GM18498 (cell line): ENCODE data around the gene KCNK13.
"Not testable (repeated sequence)": the region's sequence is repeated elsewhere in the genome, so short reads cannot be mapped to it uniquely, and the experiment has no call there.

ENCODE experiments used
- ATAC-seq: cut with Tn5 transposase; IDR thresholded peaks from one replicate; pipeline ENCODE4 v1.9.1; 2021; ENCODE audit warnings: mild to moderate bottlenecking, moderate library complexity; ENCODE audit not compliant: unreplicated experiment

The KCNK13 gene

DNA sequence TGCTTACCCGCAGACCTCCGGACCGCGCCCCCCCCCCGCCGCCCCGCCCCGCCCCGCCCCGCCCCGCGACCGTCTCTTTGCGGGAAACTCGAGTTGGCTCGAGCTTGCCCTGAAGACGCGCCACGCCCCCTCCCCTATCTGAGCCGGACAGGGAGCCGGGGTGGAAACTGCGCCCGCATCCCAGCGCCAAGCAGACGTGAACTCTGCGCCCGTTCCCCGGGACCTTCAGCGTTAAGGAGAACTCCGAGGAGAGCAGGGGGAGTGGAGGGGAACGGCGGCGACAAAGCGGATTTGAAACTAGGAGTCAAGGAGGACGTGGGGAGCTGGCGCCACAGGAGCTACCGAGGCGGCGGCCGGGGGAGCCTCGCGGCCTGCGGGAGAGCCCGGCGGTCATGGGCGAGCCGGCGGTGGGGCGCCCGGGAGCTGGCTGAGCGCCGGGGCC lies at the start of gene KCNK13:
Gene KCNK13, plus strand, starts transcription at position 310 of the 442 bp plus-strand sequence. CDS start 212 bp downstream, outside the sequence.
- ATAC-seq, result no peak

DNA sequence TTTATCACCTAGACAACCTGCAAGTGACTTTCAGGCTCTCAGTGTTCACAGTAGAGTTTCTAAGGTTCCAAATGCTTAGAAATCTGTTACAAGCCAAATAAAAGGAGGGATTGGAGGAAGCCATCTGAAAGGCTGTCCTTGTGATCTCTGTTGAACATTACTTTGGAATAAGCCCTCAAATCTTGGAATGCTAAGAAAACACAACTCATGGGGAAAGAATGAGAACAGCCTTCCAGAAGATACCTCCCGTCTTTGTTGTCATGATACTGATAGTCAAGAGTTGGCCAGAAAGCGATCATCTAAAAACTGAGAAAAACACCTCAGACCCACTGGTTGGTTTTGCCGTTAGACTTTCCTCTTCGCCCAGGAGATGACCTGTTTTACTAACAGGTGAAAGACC lies 44.4 kb upstream of the KCNK13 start:
- ATAC-seq, result no peak

DNA sequence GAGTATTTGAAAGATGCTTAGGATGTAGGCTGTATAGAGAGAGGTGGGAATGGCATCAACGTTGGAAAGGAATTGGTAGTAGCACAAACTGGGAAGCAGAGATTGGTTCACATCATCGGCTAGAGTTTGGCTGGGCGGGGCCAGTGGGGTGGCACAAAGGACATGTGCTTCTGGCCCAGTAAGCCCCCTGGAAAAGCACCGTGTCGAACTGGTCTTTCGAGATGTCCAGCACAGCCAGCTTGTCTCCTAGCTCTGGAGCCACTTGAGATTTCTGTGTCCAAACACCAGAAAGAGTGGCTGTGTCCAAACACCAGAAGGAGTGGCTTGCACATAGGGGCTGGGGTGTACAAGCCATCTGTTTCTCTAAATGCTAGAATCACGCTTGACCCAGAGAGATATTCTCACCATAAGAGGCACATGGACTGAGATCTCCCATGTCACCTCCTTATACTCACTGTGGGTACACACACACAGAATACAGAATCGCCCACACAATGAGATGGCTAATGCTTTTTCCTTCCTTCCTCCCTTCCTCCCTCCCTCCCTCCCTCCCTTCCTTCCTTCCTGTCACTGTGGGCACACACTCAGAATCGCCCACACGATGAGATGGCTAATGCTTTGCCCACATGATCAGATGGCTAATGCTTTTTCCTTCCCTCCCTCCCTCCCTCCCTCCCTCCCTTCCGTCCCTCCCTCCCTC lies 41.8 kb upstream of the KCNK13 start:
- no peak for ATAC-seq

DNA sequence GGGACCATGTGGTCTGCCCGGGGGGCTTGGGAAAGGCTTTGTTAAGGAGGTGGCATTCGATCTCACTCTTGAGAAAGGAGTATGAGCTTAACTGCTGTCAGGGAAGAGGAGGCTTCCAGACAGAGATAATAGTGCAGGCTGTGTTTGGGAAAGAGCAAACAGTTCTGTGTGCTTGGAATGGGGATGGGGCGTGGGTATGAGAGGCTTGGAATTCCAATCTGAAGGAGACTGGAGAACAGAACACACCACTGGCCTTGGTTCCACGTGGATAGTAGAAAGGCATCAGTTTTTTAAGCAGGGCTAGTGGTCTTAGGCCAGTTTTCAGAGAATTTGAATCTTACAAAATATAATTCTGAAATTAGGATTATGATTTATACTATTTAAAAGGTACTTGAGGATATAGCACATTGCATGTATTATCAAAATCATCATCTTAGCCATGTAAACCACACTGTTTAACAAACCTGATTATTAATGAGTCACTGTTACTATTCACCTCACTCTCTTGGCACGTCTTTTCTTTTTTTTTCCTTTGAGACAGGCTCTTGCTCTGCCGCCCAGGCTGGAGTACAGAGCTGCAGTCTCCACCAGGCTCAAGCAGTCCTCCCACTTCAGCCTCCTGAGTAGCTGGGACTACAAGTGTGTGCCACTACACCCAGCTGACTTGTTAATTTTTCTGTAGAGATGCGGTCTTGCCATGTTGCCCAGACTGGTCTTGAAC lies 38.5 kb upstream of the KCNK13 start:
- no peak for ATAC-seq

DNA sequence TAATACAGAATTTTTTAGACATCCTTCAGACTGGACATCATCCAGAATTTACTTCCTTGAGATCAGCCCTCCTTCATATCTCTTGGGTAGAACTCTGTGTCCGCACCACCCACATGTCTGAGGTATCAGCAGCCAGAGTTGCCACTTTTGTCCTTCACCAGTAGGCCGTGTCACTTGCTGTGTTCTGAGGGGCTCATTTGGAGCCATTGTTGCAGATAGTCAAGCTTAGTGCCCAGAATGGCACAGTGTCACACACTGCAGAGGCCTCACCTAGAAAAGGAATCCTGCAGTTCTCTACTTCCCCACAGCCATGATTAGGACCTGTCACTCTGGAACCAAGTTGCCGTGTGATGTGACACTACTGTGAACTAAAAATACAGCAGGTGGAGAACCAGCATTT lies 36.9 kb upstream of the KCNK13 start:
- ATAC-seq, result no peak

DNA sequence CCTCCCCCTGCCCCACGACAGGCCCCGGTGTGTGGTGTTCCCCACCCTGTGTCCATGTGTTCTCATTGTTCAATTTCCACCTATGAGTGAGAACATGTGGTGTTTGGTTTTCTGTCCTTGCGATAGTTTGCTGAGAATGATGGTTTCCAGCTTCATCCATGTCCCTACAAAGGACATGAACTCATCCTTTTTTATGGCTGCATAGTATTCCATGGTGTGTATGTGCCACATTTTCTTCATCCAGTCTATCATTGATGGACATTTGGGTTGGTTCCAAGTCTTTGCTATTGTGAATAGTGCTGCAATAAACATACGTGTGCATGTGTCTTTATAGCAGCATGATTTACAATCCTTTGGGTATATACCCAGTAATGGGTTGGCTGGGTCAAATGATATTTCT lies 35.2 kb upstream of the KCNK13 start:
- ATAC-seq, result not testable (repeated sequence)

DNA sequence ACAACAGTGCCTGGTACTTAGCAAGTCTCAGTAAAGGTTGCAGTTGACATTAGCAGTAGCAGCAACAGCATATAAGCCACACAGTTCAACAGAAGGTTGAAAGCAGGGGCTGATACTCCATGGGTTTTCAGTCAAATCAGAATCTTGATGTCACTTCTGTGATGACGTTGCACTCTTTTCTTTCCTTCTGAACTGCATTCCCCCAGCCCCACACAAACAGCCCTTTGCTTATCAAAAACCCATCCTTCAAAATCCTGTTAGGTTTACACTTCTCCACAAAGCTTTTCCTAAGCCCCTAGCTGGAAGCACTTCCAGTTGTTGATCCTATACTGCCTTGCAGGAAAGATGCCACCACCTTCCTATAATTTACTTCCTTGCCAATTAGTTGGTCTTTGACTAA lies 34.0 kb upstream of the KCNK13 start:
- ATAC-seq, result no peak

DNA sequence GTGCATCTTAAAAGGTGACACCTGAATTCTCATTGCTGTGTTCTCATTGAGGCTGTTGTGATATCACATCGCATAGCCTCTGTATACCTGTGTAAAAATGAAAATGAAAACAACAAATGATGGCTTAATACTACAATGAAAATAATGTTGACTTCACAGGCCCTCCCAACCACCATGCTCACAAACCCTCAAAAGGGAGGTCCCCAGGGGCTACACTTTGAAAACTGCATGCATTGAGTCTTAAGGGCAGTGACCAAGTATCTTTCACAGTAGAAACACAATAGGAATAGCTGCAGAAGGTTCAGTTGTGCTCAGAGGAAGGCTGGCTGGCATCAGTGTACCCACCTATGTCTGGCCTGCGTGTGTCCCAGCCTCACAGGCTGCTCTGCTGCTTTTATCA lies 27.6 kb upstream of the KCNK13 start:
- ATAC-seq, result no peak

DNA sequence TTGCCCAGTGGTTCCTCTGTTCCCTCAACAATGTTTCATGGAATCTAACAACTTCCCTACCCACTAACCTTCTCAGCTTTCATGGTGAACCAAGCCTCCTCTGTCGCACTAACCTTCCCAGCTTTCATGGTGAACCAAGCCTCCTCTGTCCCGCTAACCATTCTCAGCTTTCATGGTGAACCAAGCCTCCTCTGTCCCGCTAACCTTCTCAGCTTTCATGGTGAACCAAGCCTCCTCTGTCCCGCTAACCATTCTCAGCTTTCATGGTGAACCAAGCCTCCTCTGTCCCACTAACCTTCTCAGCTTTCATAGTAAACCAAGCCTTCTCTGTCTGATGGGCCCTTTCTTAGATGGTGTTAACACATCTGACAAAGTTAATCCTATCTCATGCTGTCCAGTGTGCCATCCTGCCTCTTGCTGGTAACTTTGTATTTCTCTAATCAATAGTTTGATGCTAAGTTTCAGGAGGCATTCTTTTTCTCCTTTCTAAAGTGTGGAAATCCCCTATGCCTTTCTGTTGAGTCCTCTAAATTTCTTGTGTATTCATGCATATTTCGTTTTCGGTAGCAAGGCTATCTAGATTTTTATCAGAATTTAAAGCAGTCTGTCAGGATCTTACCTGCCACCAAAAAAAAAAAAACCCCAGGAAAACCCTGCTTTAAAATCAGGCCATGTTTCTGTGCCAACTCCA lies 26.8 kb upstream of the KCNK13 start:
- no peak for ATAC-seq

DNA sequence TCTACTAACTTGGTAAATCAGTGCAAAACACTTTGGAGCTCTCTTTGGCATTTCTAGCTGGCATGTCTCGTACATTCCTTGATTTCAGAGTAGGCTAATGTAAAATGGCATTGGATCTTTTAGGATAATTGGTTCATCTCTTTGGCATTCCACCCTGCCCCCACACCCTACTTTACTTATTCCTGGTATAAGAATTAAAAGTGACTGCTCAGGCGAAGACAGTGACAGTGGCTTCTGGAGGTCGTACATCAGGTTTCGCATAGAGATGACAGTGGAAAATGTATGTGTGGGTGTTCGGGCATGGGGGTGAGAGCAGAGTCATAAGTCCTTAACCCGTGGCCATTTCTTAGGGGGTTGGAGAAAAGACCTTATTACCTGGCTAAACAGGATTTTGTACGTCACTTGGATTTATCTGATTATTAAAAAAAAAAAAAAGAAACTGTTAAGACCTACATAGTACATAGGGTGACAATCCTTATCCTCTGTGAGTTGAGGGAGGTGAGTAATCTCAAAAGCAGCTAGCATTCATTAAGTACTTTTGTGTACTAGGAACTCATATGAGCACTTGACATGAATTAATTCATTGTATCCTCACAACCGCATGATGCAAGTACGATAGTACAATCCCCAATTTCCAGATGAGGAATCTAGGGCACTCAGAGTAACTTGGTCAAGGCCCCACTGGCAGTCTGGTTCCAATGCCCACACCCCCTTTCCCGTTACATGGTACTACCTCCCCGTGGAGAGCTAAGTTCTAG lies 22.4 kb upstream of the KCNK13 start:
- ATAC-seq, result no peak

DNA sequence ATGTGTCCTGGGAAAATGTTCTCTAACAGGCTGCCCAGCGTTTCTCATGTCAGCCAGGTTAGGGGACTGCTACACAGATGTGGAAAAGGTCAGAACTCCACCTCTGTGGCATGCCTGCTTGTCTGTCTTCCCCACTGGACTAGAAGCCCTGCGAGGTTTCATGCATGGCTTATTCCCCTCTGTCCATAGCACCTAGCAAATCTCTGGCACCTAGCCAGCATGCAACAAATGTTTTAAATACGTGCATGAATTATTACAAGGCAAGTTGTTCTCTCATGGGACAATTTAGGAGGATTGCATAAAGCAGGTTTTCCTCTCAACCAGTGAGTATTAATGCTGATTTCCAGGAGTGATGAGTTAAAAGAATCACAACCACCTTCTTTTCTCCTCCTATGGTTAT lies 21.4 kb upstream of the KCNK13 start:
- no peak for ATAC-seq

DNA sequence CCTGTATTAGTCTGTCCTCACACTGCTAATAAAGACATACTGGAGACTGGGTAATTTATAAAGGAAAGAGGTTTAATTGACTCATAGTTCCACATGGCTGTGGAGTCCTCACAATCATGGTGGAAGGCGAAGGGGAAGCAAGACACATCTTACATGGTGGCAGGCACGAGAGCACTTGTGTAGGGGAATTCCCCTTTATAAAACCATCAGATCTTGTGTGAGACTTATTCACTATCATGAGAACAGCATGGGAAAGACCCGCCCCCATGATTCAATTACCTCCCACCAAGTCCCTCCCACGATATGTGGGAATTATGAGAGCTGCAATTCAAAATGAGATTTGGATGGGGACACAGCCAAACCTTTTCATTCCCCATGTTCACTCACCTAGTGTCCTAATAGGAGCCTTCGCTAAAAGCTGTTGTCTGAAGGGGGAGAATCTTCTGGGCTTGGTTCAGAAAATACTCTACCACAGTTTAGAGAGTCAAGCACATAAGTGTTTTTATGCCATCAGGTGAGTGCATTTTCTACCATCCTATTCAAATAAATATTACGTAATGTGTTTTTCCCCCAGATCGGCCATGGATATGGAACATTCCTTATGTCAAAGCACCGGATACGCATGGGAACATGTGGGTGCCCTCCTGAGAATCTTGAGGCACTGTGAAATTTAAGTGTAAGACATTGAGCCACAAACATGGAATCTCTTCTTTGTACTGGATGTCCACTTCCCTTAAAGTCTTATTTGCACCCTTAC lies 19.1 kb upstream of the KCNK13 start:
- ATAC-seq, result no peak

DNA sequence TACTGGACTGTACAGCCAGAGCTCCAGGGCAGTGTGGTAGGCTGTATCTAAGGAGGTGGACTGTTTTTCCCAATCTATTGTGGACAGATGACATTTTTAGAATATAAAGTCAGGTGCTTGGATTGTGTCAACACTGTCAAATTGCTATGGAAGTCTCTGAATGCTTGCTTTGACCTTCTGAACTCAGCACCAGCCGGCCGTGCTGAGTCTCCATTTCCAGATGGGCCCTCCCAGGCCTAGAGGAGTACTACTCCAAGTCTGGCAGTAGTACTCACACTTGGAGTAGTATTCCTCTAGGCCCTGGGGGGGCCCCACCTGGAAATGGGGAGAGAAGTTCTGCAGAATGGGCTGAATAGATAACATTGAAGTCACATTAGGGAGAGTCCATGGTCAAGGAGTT lies 16.2 kb upstream of the KCNK13 start:
- no peak for ATAC-seq

DNA sequence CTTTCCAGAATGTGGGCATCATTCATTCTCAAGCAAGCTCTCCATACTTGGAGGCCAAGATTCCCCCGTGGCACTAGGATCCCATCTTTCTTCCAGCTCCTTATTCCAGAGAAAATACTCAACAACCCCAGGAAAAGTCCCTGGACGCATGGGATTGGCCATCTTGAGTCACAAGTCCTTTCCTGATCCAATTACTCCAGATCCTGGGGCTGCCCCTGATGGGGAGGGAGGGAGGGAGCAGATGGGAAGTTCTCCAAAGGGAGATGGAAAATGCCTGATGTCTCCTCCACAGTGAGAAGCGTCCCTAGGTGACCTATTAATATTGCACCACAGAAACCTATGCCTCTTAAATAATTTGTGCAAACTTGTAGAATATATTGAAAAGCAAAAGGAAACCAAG lies 12.4 kb upstream of the KCNK13 start:
- no peak for ATAC-seq

DNA sequence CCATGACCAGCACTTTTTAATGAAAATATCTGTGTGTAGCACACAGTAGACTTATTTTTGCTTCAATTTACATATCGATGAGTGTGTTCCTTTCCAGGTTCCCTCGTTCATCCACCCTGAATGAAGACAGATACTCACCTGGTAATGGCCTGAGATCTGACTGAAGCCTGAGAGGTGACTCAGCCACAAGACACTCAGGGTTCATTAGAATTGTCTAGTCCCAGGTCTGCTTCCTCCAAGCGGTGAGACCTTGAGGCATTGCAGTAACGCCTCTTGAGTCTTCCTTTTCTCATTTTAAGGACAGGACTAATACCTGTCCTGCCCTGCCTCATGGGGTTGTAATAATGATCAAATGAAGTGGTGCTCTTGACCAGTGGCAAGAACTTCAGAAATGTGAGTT lies 11.5 kb upstream of the KCNK13 start:
- no peak for ATAC-seq

DNA sequence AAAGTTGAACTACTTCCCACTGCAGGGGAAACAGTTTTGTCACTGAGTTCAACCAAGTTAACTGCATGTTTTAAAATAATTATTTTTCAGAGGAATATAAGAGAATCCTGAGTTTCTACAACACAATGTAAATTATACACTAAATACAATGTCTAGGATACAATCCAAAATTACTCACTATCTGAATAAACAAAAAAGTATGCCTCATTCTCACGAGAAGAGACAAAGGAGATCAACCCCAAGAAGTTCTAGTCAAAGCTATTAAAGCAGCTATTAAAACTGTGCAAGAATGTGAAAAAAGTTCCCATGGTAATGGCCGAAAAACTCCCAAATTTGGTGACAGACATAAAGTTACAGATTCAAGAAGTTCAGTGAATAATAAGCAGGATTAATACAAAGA lies 8.8 kb upstream of the KCNK13 start:
- ATAC-seq, result no peak

DNA sequence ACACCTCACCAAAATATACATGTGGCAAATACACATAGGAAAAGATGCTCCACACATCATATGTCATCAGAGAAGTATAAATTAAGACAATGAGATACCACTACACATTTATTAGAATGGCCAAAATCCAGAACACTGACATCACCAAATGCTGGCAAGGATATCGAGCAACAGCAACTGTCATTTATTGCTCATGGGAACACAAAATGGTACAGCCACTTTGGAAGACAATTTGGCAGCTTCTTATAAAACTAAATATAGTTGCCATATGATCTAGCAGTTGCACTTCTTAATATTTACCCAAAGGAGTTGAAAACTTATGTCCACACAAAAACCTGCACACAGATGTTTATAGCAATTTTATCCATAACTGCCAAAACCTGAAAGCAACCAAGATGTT lies 7.0 kb upstream of the KCNK13 start:
- ATAC-seq, result no peak

DNA sequence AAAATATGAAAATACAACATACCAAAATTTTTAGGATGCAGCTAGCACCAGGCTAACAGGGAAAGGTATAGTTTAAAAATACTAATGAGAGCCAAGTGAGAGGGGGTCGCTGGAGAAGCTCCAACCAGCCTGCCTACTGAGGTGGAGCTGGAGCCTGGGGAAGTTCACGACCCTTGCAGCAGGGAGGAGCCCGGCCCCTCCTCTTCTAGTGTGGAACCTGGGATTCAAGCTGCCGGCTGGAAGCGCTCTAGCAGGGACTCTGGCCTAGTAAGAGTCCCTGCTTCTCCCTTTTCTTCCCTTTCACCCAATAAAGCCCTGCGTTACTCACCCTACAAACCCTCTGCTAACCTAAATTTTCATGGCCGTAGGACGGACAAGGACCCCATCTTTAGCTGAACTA lies 5.0 kb upstream of the KCNK13 start:
- ATAC-seq, result no peak

DNA sequence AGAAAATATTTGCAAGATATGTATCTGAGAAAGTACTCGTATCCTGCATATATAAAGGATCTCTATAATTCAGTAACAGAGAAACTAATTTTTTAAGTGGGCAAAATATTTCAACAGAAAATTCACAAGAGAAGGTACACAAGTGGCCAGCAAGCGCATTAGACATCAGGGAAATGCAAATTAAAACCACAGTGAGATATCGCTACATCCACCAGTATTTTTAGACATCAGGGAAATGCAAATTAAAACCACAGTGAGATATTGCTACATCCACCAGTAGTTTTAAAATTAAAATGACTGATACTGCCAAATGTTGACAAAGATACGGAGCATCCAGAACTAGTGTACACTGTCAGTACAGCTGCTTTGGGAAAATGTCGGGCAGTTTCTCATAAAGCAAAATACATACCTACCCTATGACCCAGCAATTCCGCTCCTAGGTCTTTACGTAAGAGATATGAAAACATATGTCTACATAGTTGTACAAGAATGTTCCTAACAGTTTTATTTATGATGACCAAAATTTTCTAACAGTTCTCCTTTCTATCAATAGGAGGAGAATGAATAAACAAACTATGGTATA lies 2.8 kb upstream of the KCNK13 start:
- ATAC-seq, result no peak

DNA sequence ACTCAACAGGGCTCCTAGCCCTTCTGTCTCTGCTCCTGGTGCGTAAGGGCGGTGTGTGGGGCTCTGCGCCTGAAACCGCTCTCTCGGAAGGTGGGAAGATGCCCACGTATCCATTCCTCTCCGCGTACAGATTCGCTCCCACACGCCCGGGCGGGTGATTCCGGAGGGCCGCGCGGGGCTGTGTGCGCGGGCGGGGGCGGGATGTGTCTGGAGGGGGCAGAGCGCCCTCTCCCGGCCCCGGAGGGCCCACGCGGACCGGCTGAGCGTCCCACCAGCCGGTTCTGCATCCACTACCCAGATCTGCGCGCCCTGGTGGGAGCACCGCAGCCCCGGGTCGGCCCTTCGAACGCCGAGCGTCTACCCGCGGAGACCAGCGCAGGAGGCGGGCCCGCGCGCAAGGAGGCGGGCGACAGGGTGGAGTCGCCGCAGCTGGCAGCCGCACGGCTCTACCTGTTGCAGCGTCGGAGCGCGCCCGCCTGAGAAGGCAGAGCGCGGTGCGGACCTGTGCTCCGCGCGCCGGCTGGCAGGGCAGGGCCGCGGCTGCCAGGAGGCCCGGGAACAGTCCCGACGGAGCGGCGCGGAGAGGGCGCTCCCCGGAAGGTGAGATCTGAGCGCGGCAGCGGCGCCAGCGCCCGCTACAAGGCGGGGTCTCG lies 1.4 kb upstream of the KCNK13 start:
- peak; percentile 68 for ATAC-seq
